Smooth muscle cell of the brain vasculature (primary cell): ENCODE measurements around the gene UIMC1.

ENCODE experiments used
- DNase-seq: peaks from one replicate; pipeline ENCODE4 v3.0.0-alpha.2; 2012; ENCODE audit warnings: low read depth, low spot score

Gene UIMC1

GRCh38 chr5:176902911-176903664 lies 103.5 kb downstream of the UIMC1 start:
- DNase-seq, result no peak

DNA sequence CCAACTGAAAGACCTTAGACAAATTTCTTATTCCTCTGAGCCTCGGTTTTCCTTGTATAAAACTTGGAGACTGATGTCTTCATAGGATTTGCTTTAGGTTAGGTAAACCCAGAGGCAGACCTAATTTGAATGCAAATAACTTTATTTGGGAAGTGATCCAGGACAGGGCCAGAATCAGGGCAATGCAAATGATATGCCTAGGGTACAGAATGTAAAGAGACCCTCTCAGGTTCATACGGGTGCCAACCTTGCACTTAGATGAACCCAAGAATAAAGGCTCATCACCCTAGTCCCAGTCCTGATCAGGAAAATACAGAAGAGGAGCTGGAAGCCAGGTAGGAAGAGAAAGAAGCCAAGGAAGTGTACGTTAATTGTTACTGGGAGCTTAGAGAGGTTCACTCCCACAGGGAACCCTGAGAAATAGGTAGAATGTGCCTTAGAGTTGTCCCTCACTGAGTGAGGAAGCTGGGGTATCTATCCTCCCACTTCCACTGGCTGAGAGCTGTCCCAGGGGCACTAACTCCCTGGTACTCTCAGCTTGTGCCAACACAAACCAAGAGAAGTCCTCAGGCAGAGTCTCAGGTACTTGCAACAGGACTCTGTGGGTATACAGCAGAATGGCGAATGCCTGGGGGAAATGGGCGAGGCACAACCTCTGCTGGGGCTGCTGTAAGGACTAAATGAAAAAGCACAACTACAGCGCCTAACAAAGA lies 104.3 kb downstream of the UIMC1 start:
- DNase-seq, result no peak

GRCh38 chr5:176901260-176902101 lies 105.1 kb downstream of the UIMC1 start:
- no peak for DNase-seq

GRCh38 chr5:176900780-176901204 lies 105.8 kb downstream of the UIMC1 start:
- DNase-seq, result no peak

DNA sequence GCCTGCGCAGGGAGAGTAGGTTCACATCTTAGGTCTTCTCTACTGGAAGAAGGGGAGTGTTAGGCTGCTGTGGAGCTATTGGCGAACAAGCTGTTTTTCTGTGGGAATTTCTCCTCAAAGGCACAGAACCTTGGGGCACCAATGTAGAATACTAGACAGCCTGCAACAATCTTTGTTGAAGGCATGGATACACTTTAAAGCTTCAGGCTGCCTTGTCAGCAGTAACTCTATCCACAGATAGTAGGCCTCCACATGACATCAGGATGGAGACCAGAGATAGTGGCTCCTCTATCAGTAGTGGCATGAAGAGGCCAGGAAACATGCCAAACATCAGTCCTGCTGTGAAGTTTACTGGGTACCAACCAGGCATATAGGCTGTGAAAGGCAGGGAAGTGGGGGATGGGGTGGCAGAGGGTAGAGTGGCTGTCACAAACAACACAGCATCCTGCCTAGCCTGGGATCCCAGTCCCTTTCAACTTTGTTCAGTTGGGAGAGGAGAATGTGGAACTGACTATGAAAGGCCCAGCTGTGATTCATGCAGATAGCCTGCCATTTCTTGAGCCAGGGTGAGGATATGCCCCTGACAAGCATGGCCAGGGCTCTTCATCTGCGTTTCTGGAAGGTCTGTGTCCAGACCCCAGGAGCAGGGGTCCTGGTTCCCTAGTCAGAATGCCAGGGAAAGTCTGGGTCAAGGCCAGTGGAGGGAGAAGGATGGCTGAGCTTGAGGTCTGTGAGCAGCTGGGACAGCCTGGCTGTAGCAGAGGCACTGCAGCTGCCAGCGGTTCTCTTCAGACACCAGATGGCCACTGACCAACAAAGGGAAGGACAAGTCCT lies 106.4 kb downstream of the UIMC1 start:
- no peak for DNase-seq

DNA sequence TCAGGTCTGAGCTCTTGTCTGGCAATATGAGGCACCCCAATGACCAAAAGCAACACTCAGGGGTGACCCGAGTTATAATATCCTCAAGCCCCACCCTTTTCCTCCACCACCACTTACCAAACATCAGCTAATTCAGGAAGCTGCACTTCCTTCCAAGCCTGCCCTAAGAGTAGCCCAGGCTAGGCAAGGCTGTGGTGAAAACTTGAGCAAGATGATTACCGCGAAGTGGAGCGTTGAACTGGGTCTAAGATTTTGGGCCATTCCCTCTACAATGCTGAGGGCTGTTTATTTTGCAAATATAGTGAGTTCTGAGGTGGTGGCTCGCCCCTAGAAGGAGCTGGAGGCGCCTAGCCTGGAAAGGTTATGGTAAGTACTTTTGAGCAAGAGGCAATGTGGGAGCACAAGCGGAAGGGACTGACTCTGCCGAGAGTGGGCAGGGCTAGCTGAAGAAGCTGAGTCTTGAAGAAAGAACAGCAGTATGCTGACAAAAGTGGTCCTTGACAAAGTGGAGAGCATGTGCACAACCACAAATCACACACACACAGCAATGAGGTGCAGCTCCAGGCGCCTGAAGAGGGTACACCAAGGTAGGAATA lies 107.2 kb downstream of the UIMC1 start, which contains the start of gene HK3:
Gene HK3 (minus strand): TSS at position 51 of the 596 bp plus-strand sequence. CDS start 3,187 bp downstream, outside the sequence.
- no peak for DNase-seq

GRCh38 chr5:176897263-176897662 lies 109.3 kb downstream of the UIMC1 start:
- DNase-seq, result no peak

GRCh38 chr5:176895831-176896230 lies 110.7 kb downstream of the UIMC1 start:
- DNase-seq, result no peak

DNA sequence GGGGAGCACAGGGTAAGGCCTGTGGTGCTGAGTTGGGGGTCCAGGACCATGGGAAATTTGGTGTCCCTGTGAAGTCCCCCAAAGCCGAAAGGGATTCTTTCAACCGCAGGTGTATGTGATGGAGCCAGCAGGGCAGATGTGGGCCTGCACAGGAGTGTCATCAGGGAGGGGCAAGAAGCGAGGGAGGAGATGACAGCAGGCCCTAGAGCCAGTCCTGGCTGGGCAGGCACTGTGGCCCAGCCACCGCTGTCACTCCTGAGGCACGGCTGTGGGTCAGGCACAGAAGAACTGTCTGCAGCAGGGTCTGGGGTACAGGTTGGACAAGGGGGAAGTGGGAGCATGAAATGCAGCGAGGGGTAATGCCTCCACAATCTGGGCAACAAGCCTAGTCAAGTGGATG lies 112.3 kb downstream of the UIMC1 start:
- no peak for DNase-seq

DNA sequence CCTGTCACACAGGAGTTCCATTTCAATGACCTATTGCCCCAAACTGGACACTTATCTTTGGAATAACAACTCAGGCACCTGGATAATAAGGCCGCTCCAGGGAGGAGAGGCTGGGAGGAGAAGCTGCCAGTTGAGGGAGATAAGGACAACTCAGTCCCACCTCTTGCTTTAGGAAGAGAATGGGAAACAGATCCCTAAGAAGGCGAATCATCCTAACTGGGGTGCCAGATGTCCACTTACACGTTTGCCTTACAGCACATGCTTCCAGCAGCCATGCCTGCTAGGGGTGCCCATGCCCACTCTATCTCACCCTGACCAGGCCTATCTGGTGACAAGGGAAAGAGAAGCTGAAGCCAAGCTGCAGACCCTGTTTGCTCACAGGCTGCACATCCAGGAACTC lies 113.9 kb downstream of the UIMC1 start:
- no peak for DNase-seq

DNA sequence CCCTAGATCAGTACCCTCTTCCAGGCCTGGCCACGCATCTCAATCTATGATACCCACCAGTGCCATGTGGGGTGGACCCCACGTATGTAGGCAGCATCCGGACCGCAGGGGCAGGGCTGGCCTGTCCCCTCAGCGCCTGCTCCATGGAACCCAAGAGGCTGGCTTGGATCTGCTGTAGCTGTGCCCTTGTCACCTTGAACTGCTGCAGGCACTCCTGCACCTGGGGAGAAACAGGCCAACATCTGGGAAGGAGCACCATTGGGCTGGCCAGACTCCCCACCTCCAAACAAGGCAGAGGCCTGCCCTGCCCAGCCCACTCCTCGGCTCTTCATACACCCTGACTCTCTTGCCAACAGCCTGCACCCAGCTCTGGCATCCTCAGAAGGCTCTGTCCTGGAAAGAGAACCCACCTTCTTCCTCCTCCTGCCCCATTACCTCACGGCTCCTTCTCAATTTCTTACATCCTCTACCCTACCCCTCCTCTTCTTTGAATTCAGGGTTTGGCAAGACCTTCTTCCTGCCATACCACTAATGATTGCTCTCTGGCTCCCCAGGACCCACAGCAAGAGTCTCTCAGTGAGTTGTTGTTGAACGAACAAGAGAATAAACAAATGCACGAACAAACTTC lies 115.1 kb downstream of the UIMC1 start:
- DNase-seq, result no peak

DNA sequence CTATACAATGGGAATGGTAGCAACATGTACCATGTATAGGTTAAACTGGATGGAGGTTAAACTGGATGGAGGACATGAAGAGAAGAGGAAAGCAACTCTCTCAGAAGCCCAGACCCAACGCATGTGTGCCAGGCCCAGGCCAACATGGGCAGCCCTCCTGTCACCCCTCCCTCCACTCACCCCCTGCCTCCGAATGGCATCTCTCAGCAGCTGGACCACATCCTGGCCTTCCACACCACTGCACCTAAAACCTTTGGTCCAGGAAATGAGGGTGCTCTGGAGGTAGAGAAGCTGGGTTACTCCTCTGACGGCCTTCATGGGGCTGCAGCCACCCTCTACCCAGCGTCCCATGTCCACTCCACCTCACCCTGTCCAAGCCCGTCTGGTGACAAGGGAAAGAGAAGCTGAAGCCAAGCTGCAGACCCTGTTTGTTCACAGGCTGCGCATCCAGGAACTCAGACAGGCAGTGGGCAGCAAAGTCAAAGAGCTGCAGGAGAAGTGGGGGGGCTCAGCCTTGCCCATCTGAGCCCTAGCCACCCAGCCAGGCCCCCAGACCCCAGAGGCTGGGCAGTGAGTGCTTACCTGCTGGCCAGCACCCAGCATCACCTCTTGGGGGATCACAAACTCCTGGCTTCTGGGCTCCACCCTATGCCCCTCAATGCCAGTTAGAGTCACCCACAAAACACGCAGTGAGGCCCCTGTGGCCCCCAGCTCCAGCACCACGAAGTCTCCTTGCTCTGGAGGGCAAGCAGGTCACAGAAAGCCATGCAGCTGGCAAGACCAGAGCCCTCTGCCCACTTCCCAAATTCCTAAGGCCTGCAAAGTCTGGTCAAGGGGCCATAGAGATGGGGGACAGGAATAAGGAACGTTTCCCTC lies 115.9 kb downstream of the UIMC1 start:
- no peak for DNase-seq

GRCh38 chr5:176889321-176890280 lies 117.0 kb downstream of the UIMC1 start:
- DNase-seq, result no peak

- DNase-seq, result no peak
These were observed 117.8 kb downstream of the UIMC1 start for GRCh38 chr5:176888865-176889165.

DNA sequence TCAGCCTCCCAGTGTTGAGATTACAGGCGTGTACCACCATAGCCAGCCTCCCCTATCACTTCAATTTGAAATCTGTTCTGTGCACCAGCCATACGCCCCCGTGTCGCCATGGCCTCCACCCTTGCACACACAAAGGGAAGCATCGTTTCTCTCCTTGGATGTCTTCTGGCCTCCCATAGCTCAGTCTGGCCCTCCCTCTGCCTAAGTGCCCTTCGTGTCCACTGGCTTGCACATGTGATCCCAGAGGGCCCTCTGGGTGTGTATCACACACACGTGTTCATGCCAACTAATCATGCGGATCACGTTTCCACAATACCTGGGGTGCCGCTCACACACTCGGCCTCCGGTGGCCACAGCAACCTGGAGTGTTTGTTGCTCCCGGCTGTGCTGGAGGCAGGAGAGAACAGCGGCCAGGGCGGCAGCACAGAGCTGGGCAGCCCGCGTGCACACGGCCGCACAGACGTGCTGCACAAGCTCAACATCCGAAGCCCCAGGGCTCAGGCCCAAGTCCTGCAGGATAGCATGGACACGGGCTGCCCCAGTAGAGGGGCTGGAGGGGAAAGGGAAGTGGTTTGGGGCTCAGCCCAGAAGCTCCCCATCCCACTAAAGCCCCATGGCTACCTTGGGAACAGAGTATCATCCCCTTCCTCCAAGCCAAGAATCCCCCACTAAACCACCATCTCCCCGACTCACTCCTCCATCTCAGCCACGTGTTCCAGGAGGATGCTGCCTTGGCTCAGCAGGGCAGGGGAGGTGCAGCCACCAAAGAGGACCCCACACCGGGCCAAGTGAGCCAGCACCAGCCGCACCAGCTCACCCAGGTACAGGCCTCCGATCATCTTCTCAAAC lies 118.3 kb downstream of the UIMC1 start:
- no peak for DNase-seq

GRCh38 chr5:176887252-176887849 lies 119.2 kb downstream of the UIMC1 start:
- no peak for DNase-seq
